Measurements from ENCODE around the gene UBE2J2. TPM values are rescaled to one million over a fixed set of nuclear protein-coding genes. Genes with fewer than 3 reads are reported as not detected.

UBE2J2 gene
- total RNA-seq, 1 experiment from 2014 or later, result 83.4 TPM

GRCh38 chr1:1297802-1298424 is 24.3 kb upstream of the UBE2J2 start:
- no peak overlapping the region for H3K27ac Mint-ChIP-seq
- DNase-seq, result no peak
- H3K9ac ChIP-seq (ENCODE audit: extremely low read depth, insufficient read length, low read length), result no peak overlapping the region

More at GRCh38 chr1:1297802-1298424, 24.3 kb upstream of the UBE2J2 start:
- Histone ChIP-seq H3K4me2 (ENCODE audit: insufficient read depth, insufficient read length, low read length) (no peak overlapping the region), H3K18ac (ENCODE audit: insufficient read length, low read depth, low read length) (no peak overlapping the region), H3K27me3 (ENCODE audit: insufficient read depth, low read length) (no peaks in the 10 kb centered on the region), H3K23ac (ENCODE audit: insufficient read length, low read depth, low read length) (no peak overlapping the region), H3K4ac (ENCODE audit: low read depth, low read length) (no peak overlapping the region), H2BK12ac (ENCODE audit: insufficient read length, low read depth, low read length) (no peak overlapping the region), H2BK120ac (ENCODE audit: low read depth, low read length, poor library complexity, severe bottlenecking) (no peak overlapping the region), H4K91ac (ENCODE audit: insufficient read length, low read depth, low read length) (no peak overlapping the region), H3K79me2 (ENCODE audit: insufficient read depth, low read length) (no peaks in the 10 kb centered on the region), H3T11ph (ENCODE audit: low read length) (no peak overlapping the region), H3K14ac (ENCODE audit: insufficient read depth, low read length) (no peak overlapping the region), H3K23me2 (ENCODE audit: insufficient read length, low read depth, low read length, poor library complexity, severe bottlenecking) (peaks cover 4% of the 10 kb centered on the region), H4K20me1 (ENCODE audit: control insufficient read depth, insufficient read depth, insufficient read length) (no peaks in the 10 kb centered on the region), H2BK20ac (ENCODE audit: low read depth, low read length, poor library complexity, severe bottlenecking) (no peak overlapping the region), H4K8ac (replicated peaks; ENCODE audit: insufficient read length, low read depth, low read length) (no peak overlapping the region), H2BK5ac (ENCODE audit: insufficient read length, low read length) (no peak overlapping the region), H3K79me1 (ENCODE audit: insufficient read depth, low read depth, low read length, poor library complexity, severe bottlenecking) (no peaks in the 10 kb centered on the region), H3K27ac (ENCODE audit: insufficient read length, low read depth, low read length) (no peak overlapping the region), H2BK15ac (ENCODE audit: low read depth, low read length) (no peak overlapping the region), H3K4me1 (ENCODE audit: insufficient read depth, low read length) (no peaks in the 10 kb centered on the region), H2AFZ (ENCODE audit: low read length) (no peak overlapping the region), H3K9me3 (ENCODE audit: control insufficient read depth, low read depth, low read length) (no peaks in the 10 kb centered on the region), H4K5ac (ENCODE audit: insufficient read length, low read depth, low read length) (no peak overlapping the region), H2AK5ac (ENCODE audit: insufficient read length, low read length) (no peak overlapping the region), H3K56ac (ENCODE audit: insufficient read length, low read depth, low read length) (no peak overlapping the region)
- no CpG with 5 or more reads among the region's 31 CpGs for WGBS (ENCODE audit: extremely low coverage, insufficient read length, low lambda C conversion rate)
- H3K4me3 Mint-ChIP-seq, result no peak overlapping the region
- H3K9me3 Mint-ChIP-seq, result no peaks in the 10 kb centered on the region
- H3K27me3 Mint-ChIP-seq (ENCODE audit: low read depth), result no peaks in the 10 kb centered on the region
- no peak for TF ChIP-seq CTCF (conservative IDR thresholded peaks at IDR 0.05)
- no peaks in the 10 kb centered on the region; a peak in 1 of 7 replicates for H3K36me3 Mint-ChIP-seq (ENCODE audit: insufficient read depth in 1 of 3, low read depth in 3 of 3)
- H3K4me1 Mint-ChIP-seq, result no peaks in the 10 kb centered on the region

Data from H9 (cell line).